ENCODE measurements around the gene PKD1.
"Not testable (repeated sequence)": the region's sequence is repeated elsewhere in the genome, so short reads cannot be mapped to it uniquely, and the experiment has no call there.

Gene PKD1

GRCh38 chr16:2121325-2121724 lies 14.4 kb downstream of the PKD1 start:
- CTCF ChIA-PET = interaction anchor here (1.0 to 4.8 kb wide), 5 partner anchors 19 to 31 kb away, joined by 4 to 28 read pairs (median 8); partner anchors contain the start of gene RAB26
- POLR2A ChIA-PET = interaction anchor here (0.6 to 1.6 kb wide), 3 partner anchors 16 to 33 kb away, joined by 3 to 11 read pairs (median 5); partner anchors contain the start of genes RAB26 and TRAF7
- peaks cover 0 to 31% (median 23%) of the 10 kb centered on the region in 4 experiments for H3K4me1 ChIP-seq (ENCODE audit: control extremely low read depth in 1 of 4, control insufficient read depth in 4 of 4, insufficient read depth in 4 of 4, low read length in 3 of 4)
- H3K27ac ChIP-seq (ENCODE audit: insufficient read depth in 1 of 2, low read depth in 1 of 2, low read length in 2 of 2, poor library complexity in 1 of 2, severe bottlenecking in 2 of 2); H3K9me3 ChIP-seq (ENCODE audit: control extremely low read depth in 1 of 5, control insufficient read depth in 4 of 5, insufficient read depth in 2 of 5, low read depth in 1 of 5, low read length in 4 of 5); H3K27me3 ChIP-seq (replicated peaks in 2 of 5; ENCODE audit: control insufficient read depth in 4 of 5, insufficient read depth in 5 of 5, low read length in 4 of 5); H3K36me3 ChIP-seq (ENCODE audit: control insufficient read depth in 4 of 4, insufficient read depth in 4 of 4, low read length in 3 of 4); H3K4me3 ChIP-seq (ENCODE audit: control insufficient read depth in 1 of 7, extremely low read depth in 1 of 7, insufficient read depth in 4 of 7, low read depth in 2 of 7, low read length in 6 of 7): not testable (repeated sequence)
- peak; percentile 43 to 73 (median 69) for DNase-seq
- 35% methylated on average over 2 of the region's 9 CpGs for WGBS (ENCODE audit: insufficient coverage)

- WGBS (ENCODE audit: insufficient coverage) = 96% methylated on average over 4 of the region's 35 CpGs
- H3K4me3 ChIP-seq (ENCODE audit: control insufficient read depth in 1 of 7, extremely low read depth in 1 of 7, insufficient read depth in 4 of 7, low read depth in 2 of 7, low read length in 6 of 7); CTCF ChIA-PET; DNase-seq; POLR2A ChIA-PET; H3K27ac ChIP-seq (ENCODE audit: insufficient read depth in 1 of 2, low read depth in 1 of 2, low read length in 2 of 2, poor library complexity in 1 of 2, severe bottlenecking in 2 of 2); H3K4me1 ChIP-seq (ENCODE audit: control extremely low read depth in 1 of 4, control insufficient read depth in 4 of 4, insufficient read depth in 4 of 4, low read length in 3 of 4); H3K36me3 ChIP-seq (ENCODE audit: control insufficient read depth in 4 of 4, insufficient read depth in 4 of 4, low read length in 3 of 4); H3K9me3 ChIP-seq (ENCODE audit: control extremely low read depth in 1 of 5, control insufficient read depth in 4 of 5, insufficient read depth in 2 of 5, low read depth in 1 of 5, low read length in 4 of 5); H3K27me3 ChIP-seq (replicated peaks in 2 of 5; ENCODE audit: control insufficient read depth in 4 of 5, insufficient read depth in 5 of 5, low read length in 4 of 5): not testable (repeated sequence)
Observed at GRCh38 chr16:2117960-2118722, 17.6 kb downstream of the PKD1 start.

GRCh38 chr16:2117341-2117740 lies 18.4 kb downstream of the PKD1 start:
- H3K9me3 ChIP-seq (ENCODE audit: control extremely low read depth in 1 of 5, control insufficient read depth in 4 of 5, insufficient read depth in 2 of 5, low read depth in 1 of 5, low read length in 4 of 5); H3K36me3 ChIP-seq (ENCODE audit: control insufficient read depth in 4 of 4, insufficient read depth in 4 of 4, low read length in 3 of 4); H3K27me3 ChIP-seq (replicated peaks in 2 of 5; ENCODE audit: control insufficient read depth in 4 of 5, insufficient read depth in 5 of 5, low read length in 4 of 5); CTCF ChIA-PET; H3K27ac ChIP-seq (ENCODE audit: insufficient read depth in 1 of 2, low read depth in 1 of 2, low read length in 2 of 2, poor library complexity in 1 of 2, severe bottlenecking in 2 of 2); H3K4me1 ChIP-seq (ENCODE audit: control extremely low read depth in 1 of 4, control insufficient read depth in 4 of 4, insufficient read depth in 4 of 4, low read length in 3 of 4); H3K4me3 ChIP-seq (ENCODE audit: control insufficient read depth in 1 of 7, extremely low read depth in 1 of 7, insufficient read depth in 4 of 7, low read depth in 2 of 7, low read length in 6 of 7); POLR2A ChIA-PET; DNase-seq: not testable (repeated sequence)
- no CpG with 5 or more reads among the region's 25 CpGs for WGBS (ENCODE audit: insufficient coverage)

GRCh38 chr16:2116428-2116827 lies 19.3 kb downstream of the PKD1 start:
- CTCF ChIA-PET; H3K27ac ChIP-seq (ENCODE audit: insufficient read depth in 1 of 2, low read depth in 1 of 2, low read length in 2 of 2, poor library complexity in 1 of 2, severe bottlenecking in 2 of 2); H3K27me3 ChIP-seq (replicated peaks in 2 of 5; ENCODE audit: control insufficient read depth in 4 of 5, insufficient read depth in 5 of 5, low read length in 4 of 5); POLR2A ChIA-PET; H3K4me1 ChIP-seq (ENCODE audit: control extremely low read depth in 1 of 4, control insufficient read depth in 4 of 4, insufficient read depth in 4 of 4, low read length in 3 of 4); H3K4me3 ChIP-seq (ENCODE audit: control insufficient read depth in 1 of 7, extremely low read depth in 1 of 7, insufficient read depth in 4 of 7, low read depth in 2 of 7, low read length in 6 of 7); DNase-seq; H3K9me3 ChIP-seq (ENCODE audit: control extremely low read depth in 1 of 5, control insufficient read depth in 4 of 5, insufficient read depth in 2 of 5, low read depth in 1 of 5, low read length in 4 of 5): not testable (repeated sequence)
- 100% methylated on average over 6 of the region's 24 CpGs for WGBS (ENCODE audit: insufficient coverage)
- peaks cover 0 to 11% (median 2%) of the 10 kb centered on the region in 4 experiments for H3K36me3 ChIP-seq (ENCODE audit: control insufficient read depth in 4 of 4, insufficient read depth in 4 of 4, low read length in 3 of 4)

- no peaks in the 10 kb centered on the region for H3K27me3 ChIP-seq (replicated peaks in 2 of 5; ENCODE audit: control insufficient read depth in 4 of 5, insufficient read depth in 5 of 5, low read length in 4 of 5)
- no peak overlapping the region for H3K4me3 ChIP-seq (ENCODE audit: control insufficient read depth in 1 of 7, extremely low read depth in 1 of 7, insufficient read depth in 4 of 7, low read depth in 2 of 7, low read length in 6 of 7)
Observed at GRCh38 chr16:2115591-2115973, 20.1 kb downstream of the PKD1 start.

GRCh38 chr16:2114885-2115590 lies 20.7 kb downstream of the PKD1 start:
- WGBS (ENCODE audit: insufficient coverage) = 95% methylated on average over 8 of the region's 34 CpGs
- peaks cover 0 to 22% (median 6%) of the 10 kb centered on the region in 4 experiments for H3K36me3 ChIP-seq (ENCODE audit: control insufficient read depth in 4 of 4, insufficient read depth in 4 of 4, low read length in 3 of 4)

More at GRCh38 chr16:2115591-2115973, 20.1 kb downstream of the PKD1 start:
- ChIA-PET POLR2A (no interaction called here), CTCF (no interaction called here)
- Histone ChIP-seq H3K9me3 (ENCODE audit: control extremely low read depth in 1 of 5, control insufficient read depth in 4 of 5, insufficient read depth in 2 of 5, low read depth in 1 of 5, low read length in 4 of 5) (no peaks in the 10 kb centered on the region), H3K27ac (ENCODE audit: insufficient read depth in 1 of 2, low read depth in 1 of 2, low read length in 2 of 2, poor library complexity in 1 of 2, severe bottlenecking in 2 of 2) (no peak overlapping the region), H3K36me3 (ENCODE audit: control insufficient read depth in 4 of 4, insufficient read depth in 4 of 4, low read length in 3 of 4) (peaks cover 0 to 19% (median 4%) of the 10 kb centered on the region in 4 experiments), H3K4me1 (ENCODE audit: control extremely low read depth in 1 of 4, control insufficient read depth in 4 of 4, insufficient read depth in 4 of 4, low read length in 3 of 4) (no peaks in the 10 kb centered on the region)
- no peak for DNase-seq
- WGBS (ENCODE audit: insufficient coverage) = 90% methylated on average over 3 of the region's 13 CpGs

GRCh38 chr16:2114225-2114624 lies 21.5 kb downstream of the PKD1 start:
- H3K9me3 ChIP-seq (ENCODE audit: control extremely low read depth in 1 of 5, control insufficient read depth in 4 of 5, insufficient read depth in 2 of 5, low read depth in 1 of 5, low read length in 4 of 5); H3K27ac ChIP-seq (ENCODE audit: insufficient read depth in 1 of 2, low read depth in 1 of 2, low read length in 2 of 2, poor library complexity in 1 of 2, severe bottlenecking in 2 of 2); H3K4me3 ChIP-seq (ENCODE audit: control insufficient read depth in 1 of 7, extremely low read depth in 1 of 7, insufficient read depth in 4 of 7, low read depth in 2 of 7, low read length in 6 of 7); H3K27me3 ChIP-seq (replicated peaks in 2 of 5; ENCODE audit: control insufficient read depth in 4 of 5, insufficient read depth in 5 of 5, low read length in 4 of 5); DNase-seq; POLR2A ChIA-PET; H3K4me1 ChIP-seq (ENCODE audit: control extremely low read depth in 1 of 4, control insufficient read depth in 4 of 4, insufficient read depth in 4 of 4, low read length in 3 of 4); CTCF ChIA-PET: not testable (repeated sequence)
- peaks cover 0 to 27% (median 7%) of the 10 kb centered on the region in 4 experiments for H3K36me3 ChIP-seq (ENCODE audit: control insufficient read depth in 4 of 4, insufficient read depth in 4 of 4, low read length in 3 of 4)
- WGBS (ENCODE audit: insufficient coverage) = 99% methylated on average over 23 of the region's 26 CpGs

More at GRCh38 chr16:2114885-2115590, 20.7 kb downstream of the PKD1 start:
- DNase-seq; H3K9me3 ChIP-seq (ENCODE audit: control extremely low read depth in 1 of 5, control insufficient read depth in 4 of 5, insufficient read depth in 2 of 5, low read depth in 1 of 5, low read length in 4 of 5); H3K27ac ChIP-seq (ENCODE audit: insufficient read depth in 1 of 2, low read depth in 1 of 2, low read length in 2 of 2, poor library complexity in 1 of 2, severe bottlenecking in 2 of 2); POLR2A ChIA-PET; H3K4me1 ChIP-seq (ENCODE audit: control extremely low read depth in 1 of 4, control insufficient read depth in 4 of 4, insufficient read depth in 4 of 4, low read length in 3 of 4); H3K4me3 ChIP-seq (ENCODE audit: control insufficient read depth in 1 of 7, extremely low read depth in 1 of 7, insufficient read depth in 4 of 7, low read depth in 2 of 7, low read length in 6 of 7); CTCF ChIA-PET; H3K27me3 ChIP-seq (replicated peaks in 2 of 5; ENCODE audit: control insufficient read depth in 4 of 5, insufficient read depth in 5 of 5, low read length in 4 of 5): not testable (repeated sequence)

Data from common myeloid progenitor, CD34-positive (primary cell).